Calu3 (cell line): ENCODE results near the gene GPATCH1. TPM values are rescaled to one million over a fixed set of nuclear protein-coding genes. Genes with fewer than 3 reads are reported as not detected.

Experiments
- BruUV-seq: library from RNA; stranded (reverse); fragments of 400-500 nt; replicated peaks from 2 replicates; lab custom pipeline; 2021; lab: Mats Ljungman, UMichigan
- CTCF ChIA-PET: fragments of 300-600 bp; sonication (Branson Sonifier 250); formaldehyde crosslinking; loops from one replicate; lab custom pipeline; 2022; ENCODE audit warnings: antibody characterized with exemption; lab: Charles Lee
- DNase-seq: peaks from one replicate; pipeline ENCODE4 v3.0.0; 2022
- H3K27ac Mint-ChIP-seq: one replicate; pipeline ENCODE4 v1.8.0; 2022; ENCODE audit warnings: mixed read lengths; ENCODE audit not compliant: unreplicated experiment
- H3K27me3 Mint-ChIP-seq: one replicate; pipeline ENCODE4 v1.8.0; 2022; ENCODE audit warnings: mixed read lengths; ENCODE audit not compliant: unreplicated experiment
- H3K36me3 Mint-ChIP-seq: one replicate; pipeline ENCODE4 v1.8.0; 2022; ENCODE audit warnings: mild to moderate bottlenecking, moderate library complexity, mixed read lengths; ENCODE audit not compliant: insufficient read depth, unreplicated experiment
- H3K4me1 Mint-ChIP-seq: one replicate; pipeline ENCODE4 v1.8.0; 2022; ENCODE audit warnings: mild to moderate bottlenecking, low read depth, mixed read lengths; ENCODE audit not compliant: unreplicated experiment
- H3K4me3 Mint-ChIP-seq: one replicate; pipeline ENCODE4 v1.8.0; 2022; ENCODE audit warnings: mild to moderate bottlenecking, low read depth, moderate library complexity, mixed read lengths; ENCODE audit not compliant: unreplicated experiment
- H3K9me3 Mint-ChIP-seq: one replicate; pipeline ENCODE4 v1.8.0; 2022; ENCODE audit warnings: low read depth, mixed read lengths; ENCODE audit not compliant: unreplicated experiment
- CTCF ChIP-seq: fragments of 200-600 bp; IDR thresholded peaks from one replicate; pipeline ENCODE4 v1.8.0; 2022; ENCODE audit warnings: antibody characterized with exemption; ENCODE audit not compliant: unreplicated experiment
- intact Hi-C: fragments of 100-400 bp; cut with micrococcal nuclease; formaldehyde crosslinking; loops from one replicate; pipeline ENCODE4 v1.10.0; 2022; ENCODE audit not compliant: unreplicated experiment
- total RNA-seq: library from RNA; stranded (reverse); gene quantifications from 2 replicates; pipeline ENCODE4 v1.2.3, GENCODE V29; 2022

Gene GPATCH1
- total RNA-seq, 1 experiment from 2014 or later = 16.3 TPM

GRCh38 chr19:33054623-33055022 lies 26.4 kb upstream of the GPATCH1 start:
- DNase-seq = peak; percentile 98
- Mint-ChIP-seq H3K9me3 (no peaks in the 10 kb centered on the region), H3K4me1 (peaks cover 69% of the 10 kb centered on the region), H3K27me3 (no peaks in the 10 kb centered on the region), H3K36me3 (peaks cover 53% of the 10 kb centered on the region), H3K27ac (peak overlapping the region; percentile 98), H3K4me3 (peak overlapping the region; percentile 65)
- no TSS peak for BruUV-seq
- TF ChIP-seq CTCF = no peak
- CTCF ChIA-PET = interaction anchor here (1.3 kb wide), 1 partner anchor 9 kb away, joined by 3 read pairs; no protein-coding TSS in a partner anchor
- intact Hi-C loops = no loop called here

GRCh38 chr19:33055718-33056117 lies 25.3 kb upstream of the GPATCH1 start:
- no peak for TF ChIP-seq CTCF
- CTCF ChIA-PET = interaction anchor here (0.5 to 1.3 kb wide), 7 partner anchors 8 to 920 kb away, joined by 3 to 8 read pairs (median 6); no protein-coding TSS in a partner anchor
- no TSS peak for BruUV-seq

GRCh38 chr19:33060586-33060985 lies 20.4 kb upstream of the GPATCH1 start:
- Mint-ChIP-seq H3K27ac (peak overlapping the region; percentile 37), H3K36me3 (peaks cover 60% of the 10 kb centered on the region), H3K4me1 (peaks cover 47% of the 10 kb centered on the region), H3K27me3 (no peaks in the 10 kb centered on the region), H3K9me3 (no peaks in the 10 kb centered on the region), H3K4me3 (no peak overlapping the region)
- no TSS peak for BruUV-seq
- DNase-seq = no peak
- no peak for TF ChIP-seq CTCF
- intact Hi-C loops = no loop called here
- CTCF ChIA-PET = interaction anchor here (1.2 kb wide), 1 partner anchor 17 kb away, joined by 3 read pairs; no protein-coding TSS in a partner anchor

More at GRCh38 chr19:33055718-33056117, 25.3 kb upstream of the GPATCH1 start:
- DNase-seq = no peak
- peaks cover 51% of the 10 kb centered on the region for H3K36me3 Mint-ChIP-seq
- no peaks in the 10 kb centered on the region for H3K9me3 Mint-ChIP-seq
- H3K4me1 Mint-ChIP-seq = peaks cover 69% of the 10 kb centered on the region
- H3K27me3 Mint-ChIP-seq = no peaks in the 10 kb centered on the region
- intact Hi-C loops = no loop called here
- H3K4me3 Mint-ChIP-seq = peak overlapping the region; percentile 13
- peak overlapping the region; percentile 77 for H3K27ac Mint-ChIP-seq

DNA sequence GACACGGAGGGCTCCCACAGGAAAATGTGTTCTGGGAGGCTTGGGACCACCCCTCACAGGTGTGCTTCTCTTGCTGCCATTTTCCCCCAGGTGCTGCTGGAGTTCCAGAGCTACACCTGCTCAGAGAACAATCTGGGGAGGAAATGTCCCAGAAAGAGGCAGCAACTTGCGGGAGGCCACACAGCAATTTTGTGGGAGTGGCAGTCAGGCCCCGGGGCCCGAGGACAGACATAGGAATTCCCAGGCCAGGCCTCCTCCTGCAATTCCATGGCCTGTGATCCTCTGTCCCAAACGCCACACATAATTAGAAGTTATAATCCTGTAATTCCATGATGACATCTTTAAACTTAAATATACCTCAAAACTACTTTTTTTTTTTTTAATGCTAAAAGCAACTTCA lies 18.1 kb upstream of the GPATCH1 start:
- no peak for DNase-seq
- Mint-ChIP-seq H3K36me3 (peaks cover 51% of the 10 kb centered on the region), H3K27me3 (no peaks in the 10 kb centered on the region), H3K4me1 (peaks cover 31% of the 10 kb centered on the region), H3K4me3 (peak overlapping the region; percentile 90), H3K27ac (peak overlapping the region; percentile 81), H3K9me3 (no peaks in the 10 kb centered on the region)
- intact Hi-C loops = no loop called here
- TF ChIP-seq CTCF = no peak
- TSS peak; percentile 53 for BruUV-seq
- CTCF ChIA-PET = interaction anchor here (0.7 to 0.9 kb wide), 3 partner anchors 8 to 136 kb away, joined by 3 read pairs; no protein-coding TSS in a partner anchor
